Thyroid gland (tissue), 4 donors: ENCODE results near the gene GAK. TPM values are rescaled to one million over a fixed set of nuclear protein-coding genes. Genes with fewer than 3 reads are reported as not detected.

Source experiments
- DNase-seq, 2 donors: peaks; one replicate each; pipeline ENCODE4 v3.0.0-alpha.2; 2019
- H3K27ac ChIP-seq, 3 donors: fragments of 200-600 bp; sonication (generic); 1 replicate in 2 of 3; 2 replicates in 1 of 3; pipeline ENCODE4 v1.5.1; 2016 to 2019; ENCODE audit warnings: mild to moderate bottlenecking in 1 of 3, moderate library complexity in 1 of 3
- H3K27me3 ChIP-seq: fragments of 200-600 bp; sonication (generic); one replicate; pipeline ENCODE4 v1.5.1; 2019
- H3K36me3 ChIP-seq, 2 donors: fragments of 200-600 bp; sonication (generic); one replicate each; pipeline ENCODE4 v1.5.1; 2016 to 2019
- H3K4me1 ChIP-seq, 2 donors: fragments of 200-600 bp; sonication (generic); one replicate each; pipeline ENCODE4 v1.5.1; 2017 to 2019
- H3K4me3 ChIP-seq, 3 donors: fragments of 200-600 bp; sonication (generic); replicated peaks in 1 of 3; 1 replicate in 2 of 3; 2 replicates in 1 of 3; pipeline ENCODE4 v1.5.1; 2016; ENCODE audit warnings: mild to moderate bottlenecking in 1 of 3
- H3K9me3 ChIP-seq: fragments of 200-600 bp; sonication (generic); one replicate; pipeline ENCODE4 v1.5.1; 2017
- CTCF ChIP-seq, 6 experiments: fragments of 200-600 bp in 3 of 6; fragments of 450-650 bp in 3 of 6; sonication (generic) in 3 of 6; IDR thresholded peaks; one replicate each; pipeline ENCODE4 v1.5.1; 2016 to 2019; ENCODE audit warnings: antibody characterized with exemption in 6 of 6, mild to moderate bottlenecking in 2 of 6, inconsistent platforms in 1 of 6, moderate library complexity in 1 of 6
- POLR2A ChIP-seq, 2 donors: fragments of 450-650 bp; IDR thresholded peaks; one replicate each; pipeline ENCODE4 v1.6.1; 2017; ENCODE audit warnings: antibody characterized with exemption in 2 of 2, mild to moderate bottlenecking in 2 of 2, moderate library complexity in 1 of 2
- WGBS, 2 donors: methylation state at CpG; one replicate each; pipeline ENCODE4 v1.1.5; 2017; 5-methylcytosine and 5-hydroxymethylcytosine counted together
- intact Hi-C: fragments of 100-400 bp; cut with DNase I; formaldehyde crosslinking; loops from one replicate; pipeline ENCODE4 v1.15.1; 2023
- total RNA-seq, 4 donors: library from RNA; depleted of rRNA; stranded (reverse); fragments of >200 nt; gene quantifications; one replicate each; pipeline ENCODE4 v1.2.3, GENCODE V29; 2016

GAK gene
- total RNA-seq, 4 donors from 2014 or later = 86.4 to 184 (median 153) TPM

GRCh38 chr4:804804-805203 is 127.3 kb downstream of the GAK start:
- TF ChIP-seq POLR2A (IDR thresholded peaks at IDR 0.05) = no peak
- no peak for TF ChIP-seq CTCF (IDR thresholded peaks at IDR 0.05)
- Histone ChIP-seq H3K36me3 (no peaks in the 10 kb centered on the region), H3K4me1 (no peaks in the 10 kb centered on the region), H3K4me3 (no peak overlapping the region), H3K9me3 (no peaks in the 10 kb centered on the region), H3K27me3 (no peaks in the 10 kb centered on the region), H3K27ac (no peak overlapping the region)
- intact Hi-C loops = no loop called here
- DNase-seq = no peak
- 83 to 85% methylated on average over 44 of the region's 44 CpGs for WGBS, 2 donors

GRCh38 chr4:803884-804283 is 128.2 kb downstream of the GAK start:
- no peak for TF ChIP-seq POLR2A (IDR thresholded peaks at IDR 0.05)
- TF ChIP-seq CTCF (IDR thresholded peaks at IDR 0.05) = no peak
- Histone ChIP-seq H3K4me1 (no peaks in the 10 kb centered on the region), H3K27me3 (no peaks in the 10 kb centered on the region), H3K27ac (no peak overlapping the region), H3K36me3 (no peaks in the 10 kb centered on the region), H3K4me3 (no peak overlapping the region), H3K9me3 (no peaks in the 10 kb centered on the region)
- DNase-seq = no peak
- WGBS, 2 donors = 95 to 97% methylated on average over 12 to 13 of the region's 13 CpGs
- intact Hi-C loops = no loop called here

- WGBS, 2 donors = 93% methylated on average over 13 of the region's 13 CpGs
- Histone ChIP-seq H3K27me3 (no peaks in the 10 kb centered on the region), H3K4me3 (no peak overlapping the region), H3K4me1 (no peaks in the 10 kb centered on the region), H3K36me3 (no peaks in the 10 kb centered on the region), H3K27ac (no peak overlapping the region), H3K9me3 (no peaks in the 10 kb centered on the region)
- intact Hi-C loops = no loop called here
- no peak for TF ChIP-seq POLR2A (IDR thresholded peaks at IDR 0.05)
- no peak for TF ChIP-seq CTCF (IDR thresholded peaks at IDR 0.05)
- no peak for DNase-seq
Observed at GRCh38 chr4:801436-802124, 130.5 kb downstream of the GAK start.

Other genes with a start within 250 kb of the GAK start
- 10 to 100 TPM; 14.9 to 27.1 (median 18.3) TPM for gene SLC49A3, start 243.2 kb downstream of the GAK start, total RNA-seq
- 10 to 100 TPM; 41.4 to 60.0 (median 50.2) TPM for gene PCGF3, start 226.5 kb downstream of the GAK start, total RNA-seq
- 1 to 10 TPM in 2 of 4 donors, under 1 TPM in 1, not detected in 1; 0.75 to 3.2 (median 1.4) TPM for gene CPLX1, start 106.2 kb downstream of the GAK start, total RNA-seq
- 10 to 100 TPM; 33.6 to 63.9 (median 40.4) TPM for gene TMEM175, start 144 bp upstream of the GAK start, total RNA-seq
- 10 to 100 TPM; 10.2 to 17.0 (median 11.6) TPM for gene DGKQ, start 41.3 kb upstream of the GAK start, total RNA-seq
- gene IDUA, start 54.7 kb upstream of the GAK start, total RNA-seq = 10 to 100 TPM in 3 of 4 donors, 1 to 10 TPM in 1; 9.7 to 32.3 (median 25.0) TPM
- under 1 TPM; 0.15 to 0.33 (median 0.24) TPM for gene SLC26A1, start 61.1 kb upstream of the GAK start, total RNA-seq
- gene FGFRL1, start 79.3 kb upstream of the GAK start, total RNA-seq = 10 to 100 TPM; 59.0 to 93.9 (median 77.2) TPM
- 10 to 100 TPM in 1 of 4 donors, 1 to 10 TPM in 3; 6.7 to 31.1 (median 8.6) TPM for gene RNF212, start 181.2 kb upstream of the GAK start, total RNA-seq
- gene SPON2, start 240.3 kb upstream of the GAK start, total RNA-seq = 10 to 100 TPM in 2 of 4 donors, 1 to 10 TPM in 2; 2.4 to 14.1 (median 6.6) TPM